HG03457 (cell line): Measurements from ENCODE around the gene PSD.

Source experiments
- ATAC-seq: cut with Tn5 transposase; IDR thresholded peaks from one replicate; pipeline ENCODE4 v1.9.1; 2021; ENCODE audit warnings: moderate number of reproducible peaks; ENCODE audit not compliant: unreplicated experiment

The PSD gene

GRCh38 chr10:102405632-102406031 lies 13.0 kb downstream of the PSD start:
- no peak for ATAC-seq

- no peak for ATAC-seq
Observed at GRCh38 chr10:102405108-102405571, 13.4 kb downstream of the PSD start.

GRCh38 chr10:102404361-102405107 lies 14.1 kb downstream of the PSD start:
- no peak for ATAC-seq

GRCh38 chr10:102403115-102403514 lies 15.5 kb downstream of the PSD start:
- no peak for ATAC-seq

GRCh38 chr10:102402512-102402896 lies 16.1 kb downstream of the PSD start:
- no peak for ATAC-seq

GRCh38 chr10:102401735-102402511 lies 16.7 kb downstream of the PSD start:
- no peak for ATAC-seq

GRCh38 chr10:102401342-102401654 lies 17.3 kb downstream of the PSD start:
- ATAC-seq, result no peak

- ATAC-seq, result no peak
Observed at GRCh38 chr10:102400598-102401341, 17.8 kb downstream of the PSD start.

- no peak for ATAC-seq
Observed at GRCh38 chr10:102400076-102400475, 18.5 kb downstream of the PSD start.

GRCh38 chr10:102399217-102400021 lies 19.2 kb downstream of the PSD start:
- no peak for ATAC-seq

GRCh38 chr10:102398172-102399020 lies 20.2 kb downstream of the PSD start:
- no peak for ATAC-seq

GRCh38 chr10:102397222-102398171 lies 21.1 kb downstream of the PSD start:
- no peak for ATAC-seq

GRCh38 chr10:102396730-102397151 lies 21.8 kb downstream of the PSD start:
- no peak for ATAC-seq

- ATAC-seq, result no peak
Observed at GRCh38 chr10:102396317-102396650, 22.3 kb downstream of the PSD start.

- peak; percentile 21 for ATAC-seq
Observed at GRCh38 chr10:102395400-102396316, 22.9 kb downstream of the PSD start, which contains the start of gene NFKB2. NFKB2 (plus strand) TSS chr10:102395705; CDS start chr10:102395960, 255 bp downstream.

GRCh38 chr10:102394801-102395399 lies 23.7 kb downstream of the PSD start:
- ATAC-seq, result no peak

- peak; percentile 65 for ATAC-seq
Observed at GRCh38 chr10:102394079-102394800, 24.3 kb downstream of the PSD start.
